Measurements from ENCODE around the gene HTRA2.

DNA sequence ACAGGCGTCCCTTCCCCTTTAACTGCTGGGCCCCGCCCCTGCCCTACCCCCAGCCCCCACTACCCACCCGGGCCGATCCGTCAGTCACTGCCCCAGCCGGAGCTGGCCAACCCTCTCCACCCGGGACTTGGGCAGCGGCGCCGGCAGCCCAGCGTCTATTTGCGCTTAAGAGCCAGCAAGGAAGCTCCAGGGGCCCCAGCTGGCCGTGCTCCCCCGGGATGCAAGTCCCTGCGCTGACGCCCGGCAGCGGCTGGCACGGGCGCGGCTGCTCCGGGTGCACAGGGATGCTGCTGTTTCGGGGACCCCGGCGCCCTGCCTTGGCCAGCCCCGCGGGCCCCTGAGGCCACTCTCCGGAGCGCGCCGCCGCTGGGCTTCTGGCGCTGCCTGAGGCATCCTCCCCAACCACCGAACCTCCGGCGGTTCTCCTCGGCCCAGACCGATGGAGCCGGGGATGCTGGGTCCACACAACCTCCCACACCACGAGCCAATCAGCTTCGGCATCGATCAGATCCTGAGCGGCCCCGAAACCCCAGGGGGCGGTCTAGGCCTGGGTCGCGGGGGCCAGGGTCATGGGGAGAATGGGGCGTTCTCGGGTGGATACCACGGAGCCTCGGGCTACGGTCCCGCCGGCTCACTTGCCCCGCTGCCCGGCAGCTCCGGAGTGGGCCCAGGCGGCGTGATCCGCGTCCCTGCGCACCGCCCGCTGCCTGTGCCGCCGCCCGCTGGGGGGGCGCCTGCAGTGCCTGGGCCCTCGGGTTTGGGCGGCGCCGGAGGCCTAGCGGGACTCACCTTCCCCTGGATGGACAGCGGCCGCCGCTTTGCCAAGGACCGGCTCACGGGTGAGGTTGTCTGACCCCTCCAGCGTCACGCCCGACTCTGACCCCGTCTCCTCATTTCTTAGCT, 15.1 kb upstream of the HTRA2 start, which contains the start of gene TLX2:
- TF ChIP-seq EZH2 (IDR thresholded peaks at IDR 0.05) (no peak), POLR2AphosphoS5 (IDR thresholded peaks at IDR 0.05; ENCODE audit: borderline replicate concordance, low read depth, low read length) (no peak)

All from SK-N-MC (cell line).